Heart left ventricle (tissue), 16 donors: Measurements from ENCODE around the gene KLF15. TPM values are rescaled to one million over a fixed set of nuclear protein-coding genes. Genes with fewer than 3 reads are reported as not detected.

ENCODE experiments used
- ATAC-seq, 4 donors: fragments of 200-7000 bp; cut with Tn5 transposase; one replicate each; pipeline ENCODE4 v1.9.1; 2020 to 2022; ENCODE audit warnings: moderate library complexity in 4 of 4, mild to moderate bottlenecking in 3 of 4, moderate number of reproducible peaks in 1 of 4
- DNase-seq, 5 donors: peaks; one replicate each; pipeline ENCODE4 v3.0.0-alpha.2; 2020
- H3K27ac ChIP-seq, 12 donors: fragments of 200-600 bp; sonication (generic) in 4 of 12; one replicate each; pipeline versions ENCODE4 v1.5.0 to v1.8.0; 2016 to 2022; ENCODE audit warnings: mild to moderate bottlenecking in 2 of 12
- H3K27me3 ChIP-seq, 9 donors: fragments of 200-600 bp; sonication (generic) in 2 of 9; one replicate each; pipeline versions ENCODE4 v1.5.1 to v1.8.0; 2016 to 2022; ENCODE audit warnings: mild to moderate bottlenecking in 3 of 9
- H3K36me3 ChIP-seq, 9 donors: fragments of 200-600 bp; sonication (generic) in 2 of 9; one replicate each; pipeline versions ENCODE4 v1.5.0 to v1.8.0; 2018 to 2022; ENCODE audit warnings: mild to moderate bottlenecking in 2 of 9
- H3K4me1 ChIP-seq, 12 donors: fragments of 200-600 bp; sonication (generic) in 4 of 12; one replicate each; pipeline versions ENCODE4 v1.5.0 to v1.8.0; 2016 to 2022; ENCODE audit warnings: mild to moderate bottlenecking in 3 of 12
- H3K4me3 ChIP-seq, 12 donors: fragments of 200-600 bp; sonication (generic) in 4 of 12; one replicate each; pipeline versions ENCODE4 v1.5.0 to v1.8.0; 2017 to 2022; ENCODE audit warnings: mild to moderate bottlenecking in 9 of 12, moderate library complexity in 4 of 12
- H3K9me3 ChIP-seq, 12 donors: fragments of 200-600 bp; sonication (generic) in 4 of 12; one replicate each; pipeline versions ENCODE4 v1.5.0 to v1.8.0; 2016 to 2022; ENCODE audit warnings: mild to moderate bottlenecking in 1 of 12
- CTCF ChIP-seq, 12 donors: fragments of 200-600 bp; sonication (generic) in 4 of 12; IDR thresholded peaks; one replicate each; pipeline versions ENCODE4 v1.5.0 to v1.8.0; 2018 to 2022; ENCODE audit warnings: antibody characterized with exemption in 12 of 12, mild to moderate bottlenecking in 5 of 12
- POLR2A ChIP-seq, 2 donors: fragments of 450-650 bp; IDR thresholded peaks; one replicate each; pipeline ENCODE4 v1.6.1; 2017; ENCODE audit warnings: antibody characterized with exemption in 2 of 2, mild to moderate bottlenecking in 2 of 2, moderate library complexity in 2 of 2
- WGBS, 4 donors: extraction: QIAGEN DNeasy Blood & Tissue Kit in 2 of 4; methylation state at CpG; one replicate each; pipeline versions ENCODE4 v1.1.5 to v1.1.7; 2013 to 2018; 5-methylcytosine and 5-hydroxymethylcytosine counted together
- intact Hi-C, 10 donors: fragments of 100-400 bp; cut with DNase I; formaldehyde crosslinking; loops; one replicate each; pipeline versions ENCODE4 v1.11.1 to v1.14.2; 2022
- polyA plus RNA-seq, 2 donors: library from polyadenylated mRNA; stranded (reverse); fragments of 200-250 nt; gene quantifications; one replicate each; pipeline ENCODE4 v1.2.3, GENCODE V29; 2013
- total RNA-seq, 9 donors: library from RNA; depleted of rRNA in 2 of 9; stranded (reverse); fragments of >200 nt in 2 of 9; fragmentation: NEBNext Ultra II Directional in 3 of 9; extraction: Animal tissue kit (Norgen Biotek cat#: 25700) in 3 of 9; gene quantifications; one replicate each; pipeline versions ENCODE4 v1.1.0 to v1.2.4, GENCODE V29; 2016 to 2023
- donor health status: ischemic (EF 13 %, LVEDD 7.1; RV severe dilation, severe dysfunction).
- donor health status: healthy with polysubstance abuse.
- donor health status: DM: no; HTN: yes; CAD: no.
- donor health status: DM: no; HTN: no; CAD: no.
- donor health status: ischemic (EF 25% LVEDD 6.9; RV normal size, moderate dysfunction).
- donor health status: ischemic (EF 25% LVEDD 5.7; RV mildly dilated, moderate dysfunction).
- donor health status: healthy.
- donor health status: DM: yes; HTN: yes; CAD: no.
- donor health status: ischemic (EF 35%, LVEDD 5.7; RV mildly dilated, moderate dysfunction).
- donor health status: nonischemic (EF 11% LVEDD 7.7; RV severe dilation, severe dysfunction).
- donor health status: DM: yes; HTN: yes; CAD: no.
- donor health status: PGD.
- donor health status: ischemic (EF 29% LVEDD 5.4; RV normal size, mild dysfunction).
- donor health status: nonischemic (EF 23%, LVEDD 6.1; RV moderate dilation, normal function).

The KLF15 gene
- total and polyA plus RNA-seq, 11 donors = 10.5 to 85.8 (median 35.9) TPM

DNA sequence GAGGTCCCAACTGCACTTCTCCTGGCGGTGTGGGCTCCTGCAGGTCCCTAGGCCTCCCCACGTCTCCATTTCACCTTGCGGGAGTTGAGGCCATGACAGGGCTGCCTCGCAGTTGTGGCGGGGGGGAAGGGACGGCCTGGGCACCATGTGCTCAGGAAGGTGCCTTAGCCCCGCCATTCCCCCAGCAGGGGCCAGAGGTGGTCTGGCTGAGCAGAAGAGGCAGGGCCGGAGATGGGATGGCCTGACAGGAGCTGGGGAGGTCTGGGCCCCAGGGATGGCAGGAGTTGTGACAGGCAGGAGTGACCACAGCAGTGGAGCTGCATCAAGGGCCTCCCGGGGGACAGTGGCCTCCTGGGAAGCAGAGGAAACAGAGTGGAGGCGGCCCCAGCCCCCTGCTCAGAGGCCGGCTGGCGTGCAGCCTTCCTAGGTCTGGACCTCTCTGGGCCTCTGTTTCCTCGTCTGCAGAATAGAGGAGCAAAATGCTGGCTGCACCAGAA lies 18.7 kb upstream of the KLF15 start:
- no peaks in the 10 kb centered on the region for H3K36me3 ChIP-seq
- WGBS, 4 donors = 80 to 85% (median 80%) methylated on average over 5 to 13 of the region's 13 CpGs
- no peak overlapping the region for H3K27ac ChIP-seq
- no peak overlapping the region for H3K4me3 ChIP-seq
- TF ChIP-seq POLR2A (IDR thresholded peaks at IDR 0.05) = no peak
- TF ChIP-seq CTCF (IDR thresholded peaks at IDR 0.05) = no peak
- no peaks in the 10 kb centered on the region for H3K9me3 ChIP-seq
- DNase-seq (no peak), ATAC-seq (no peak)
- peaks cover 0 to 30% (median 7%) of the 10 kb centered on the region in 12 donors for H3K4me1 ChIP-seq
- H3K27me3 ChIP-seq = no peaks in the 10 kb centered on the region
- intact Hi-C loops = no loop called here

DNA sequence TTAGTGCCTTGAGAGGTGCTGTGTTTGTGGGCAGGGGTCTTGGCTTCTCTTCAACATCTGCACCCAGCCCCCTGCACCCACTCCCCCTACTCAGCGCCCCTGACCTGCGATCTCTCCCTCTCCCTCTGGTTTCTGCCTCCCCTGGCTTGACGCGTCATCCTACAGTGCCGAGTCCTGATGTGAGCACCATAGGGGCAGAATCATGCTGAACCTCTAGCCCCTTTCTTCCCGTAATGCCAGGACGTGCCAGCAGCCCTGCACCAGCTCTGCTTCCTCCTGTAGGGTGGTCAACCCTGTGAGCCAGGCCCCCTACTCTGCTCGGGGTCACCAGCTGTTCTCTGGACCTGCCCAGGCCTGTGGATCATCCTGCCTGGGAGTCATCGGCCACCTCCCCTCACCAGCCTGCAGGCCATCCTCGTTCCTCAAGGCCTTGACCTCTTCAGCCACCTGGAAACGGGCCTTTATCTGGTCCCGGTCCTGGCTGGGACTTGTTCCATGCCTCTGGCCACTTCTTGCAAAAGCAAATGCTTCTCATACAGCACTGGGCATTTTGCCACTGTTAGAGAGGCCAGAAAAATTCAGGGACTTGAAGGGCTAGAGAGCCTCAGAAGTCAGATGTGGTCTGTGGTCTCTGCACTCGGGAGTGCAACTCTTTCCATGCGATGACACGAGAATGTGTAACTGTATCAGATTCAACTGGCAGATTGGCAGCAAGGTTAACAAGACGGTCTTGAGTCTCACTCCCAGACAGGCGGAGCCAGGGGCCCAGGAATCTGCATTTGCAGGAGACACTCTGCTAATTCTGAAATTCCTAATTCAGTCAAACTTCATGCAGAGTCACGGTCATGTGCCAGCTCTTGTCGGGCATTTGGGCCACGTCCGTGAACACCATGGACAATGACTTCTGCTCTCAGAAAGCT lies 16.7 kb upstream of the KLF15 start:
- ATAC-seq (peak; percentile 29 to 49 (median 38)), DNase-seq (peak in 1 of 5 donors; percentile 22)
- Histone ChIP-seq H3K36me3 (no peaks in the 10 kb centered on the region), H3K4me1 (peaks cover 0 to 30% (median 7%) of the 10 kb centered on the region in 12 donors), H3K27ac (peak overlapping the region in 2 of 12 donors; percentile 20 to 42), H3K4me3 (no peak overlapping the region), H3K9me3 (no peaks in the 10 kb centered on the region), H3K27me3 (no peaks in the 10 kb centered on the region)
- TF ChIP-seq CTCF (IDR thresholded peaks at IDR 0.05) (no peak), POLR2A (IDR thresholded peaks at IDR 0.05) (no peak)
- intact Hi-C loops = loop anchor here in 2 of 10 donors (5.0 kb wide), 1 partner anchor 112 kb away; no protein-coding TSS in a partner anchor
- 68 to 74% (median 69%) methylated on average over 18 to 21 of the region's 21 CpGs for WGBS, 4 donors

GRCh38 chr3:126373146-126373613 lies 16.0 kb upstream of the KLF15 start:
- intact Hi-C loops = loop anchor here in 2 of 10 donors (5.0 kb wide), 1 partner anchor 111 kb away; no protein-coding TSS in a partner anchor
- ATAC-seq = no peak
- Histone ChIP-seq H3K27ac (no peak overlapping the region), H3K4me1 (peaks cover 0 to 30% (median 7%) of the 10 kb centered on the region in 12 donors), H3K4me3 (no peak overlapping the region), H3K9me3 (no peaks in the 10 kb centered on the region), H3K36me3 (no peaks in the 10 kb centered on the region), H3K27me3 (no peaks in the 10 kb centered on the region)
- WGBS, 4 donors = 93 to 98% (median 94%) methylated on average over 4 of the region's 4 CpGs
- DNase-seq = peak in 1 of 5 donors; percentile 26
- TF ChIP-seq CTCF (IDR thresholded peaks at IDR 0.05) (no peak), POLR2A (IDR thresholded peaks at IDR 0.05) (no peak)
